WERI-Rb-1 (cell line): ENCODE measurements around the gene NDUFS8.
"Not testable (repeated sequence)": the region's sequence is repeated elsewhere in the genome, so short reads cannot be mapped to it uniquely, and the experiment has no call there.

Source experiments
- DNase-seq: peaks from one replicate; pipeline ENCODE4 v3.0.0-alpha.2; 2020
- H3K27ac ChIP-seq: fragments of 250-450 bp; sonication (Bioruptor Pico); 2 replicates; pipeline ENCODE4 v1.5.1; 2020; ENCODE audit warnings: mild to moderate bottlenecking, moderate library complexity
- H3K27me3 ChIP-seq: fragments of 250-450 bp; sonication (Bioruptor Pico); 2 replicates; pipeline ENCODE4 v1.5.1; 2021; ENCODE audit warnings: mild to moderate bottlenecking, low read depth, moderate library complexity; ENCODE audit not compliant: insufficient read depth, severe bottlenecking
- H3K36me3 ChIP-seq: fragments of 250-450 bp; sonication (Bioruptor Pico); 2 replicates; pipeline ENCODE4 v1.5.1; 2020; ENCODE audit warnings: mild to moderate bottlenecking, moderate library complexity
- H3K4me3 ChIP-seq: 2 replicates; pipeline ENCODE4 v1.5.1; 2011; ENCODE audit warnings: low read depth, mild to moderate bottlenecking, control low read depth, low read length
- H3K9me3 ChIP-seq: fragments of 250-450 bp; sonication (Bioruptor Pico); 2 replicates; pipeline ENCODE4 v1.5.1; 2021; ENCODE audit warnings: mild to moderate bottlenecking, moderate library complexity; ENCODE audit not compliant: severe bottlenecking
- TF ChIP-seq, protein P1 (sequence below): IDR thresholded peaks from 2 replicates; pipeline ENCODE4 v1.5.1; 2011; ENCODE audit warnings: low read depth, mild to moderate bottlenecking, control low read depth, inconsistent platforms, low read length

NDUFS8 gene

DNA sequence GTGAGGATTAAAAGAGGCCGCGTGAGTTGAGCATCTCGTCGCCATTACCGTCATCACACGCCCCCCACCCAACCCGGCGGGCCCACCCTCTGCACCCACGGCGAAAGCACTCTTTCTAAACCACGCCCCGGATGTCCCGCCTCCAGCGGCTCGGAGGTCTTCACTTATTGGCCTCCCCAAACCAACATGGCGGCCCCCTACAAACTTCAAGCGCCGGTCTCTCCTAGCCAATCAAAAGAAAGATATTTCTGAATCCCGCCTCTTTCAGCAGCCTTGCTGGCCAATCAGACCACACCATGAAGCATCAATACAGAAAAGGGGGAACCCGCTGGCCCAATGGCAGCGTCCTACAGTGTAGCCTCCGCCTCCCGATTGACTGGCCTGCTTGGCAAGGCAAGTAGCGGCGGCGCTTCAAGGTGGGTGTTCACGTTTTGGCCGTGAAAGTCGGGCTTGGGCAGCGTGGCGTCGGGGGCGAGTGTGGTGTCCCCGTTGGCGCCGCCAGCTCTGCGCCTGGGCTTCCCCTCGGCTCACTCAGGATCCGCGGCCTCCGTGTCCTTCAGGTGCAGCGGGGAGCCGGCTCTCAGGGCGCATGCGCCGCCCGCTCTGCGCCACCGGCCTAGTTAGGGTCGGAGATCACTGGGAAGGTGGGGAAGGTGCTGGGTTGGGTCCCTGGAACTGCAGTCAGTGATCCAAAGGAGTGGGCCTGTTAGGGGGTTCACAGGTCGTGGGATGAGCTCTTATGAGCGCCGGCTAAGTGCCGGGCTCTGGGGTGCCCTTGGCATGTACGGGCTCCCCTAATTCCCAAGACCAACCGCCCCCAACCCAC, at the start of gene NDUFS8:
TSS of gene NDUFS8 (plus strand) at position 364 of the 826 bp plus-strand sequence. CDS start 1,471 bp downstream, outside the sequence.
- Histone ChIP-seq H3K27ac (peak within 1 kb of the TSS; percentile 98), H3K27me3 (no peaks in the 10 kb centered on the region), H3K9me3 (no peaks in the 10 kb centered on the region), H3K36me3 (peaks cover 26% of the 10 kb centered on the region), H3K4me3 (peak within 1 kb of the TSS; percentile 74)
- TF ChIP-seq, protein P1, sequence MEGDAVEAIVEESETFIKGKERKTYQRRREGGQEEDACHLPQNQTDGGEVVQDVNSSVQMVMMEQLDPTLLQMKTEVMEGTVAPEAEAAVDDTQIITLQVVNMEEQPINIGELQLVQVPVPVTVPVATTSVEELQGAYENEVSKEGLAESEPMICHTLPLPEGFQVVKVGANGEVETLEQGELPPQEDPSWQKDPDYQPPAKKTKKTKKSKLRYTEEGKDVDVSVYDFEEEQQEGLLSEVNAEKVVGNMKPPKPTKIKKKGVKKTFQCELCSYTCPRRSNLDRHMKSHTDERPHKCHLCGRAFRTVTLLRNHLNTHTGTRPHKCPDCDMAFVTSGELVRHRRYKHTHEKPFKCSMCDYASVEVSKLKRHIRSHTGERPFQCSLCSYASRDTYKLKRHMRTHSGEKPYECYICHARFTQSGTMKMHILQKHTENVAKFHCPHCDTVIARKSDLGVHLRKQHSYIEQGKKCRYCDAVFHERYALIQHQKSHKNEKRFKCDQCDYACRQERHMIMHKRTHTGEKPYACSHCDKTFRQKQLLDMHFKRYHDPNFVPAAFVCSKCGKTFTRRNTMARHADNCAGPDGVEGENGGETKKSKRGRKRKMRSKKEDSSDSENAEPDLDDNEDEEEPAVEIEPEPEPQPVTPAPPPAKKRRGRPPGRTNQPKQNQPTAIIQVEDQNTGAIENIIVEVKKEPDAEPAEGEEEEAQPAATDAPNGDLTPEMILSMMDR: no peak
- DNase-seq: peak; percentile 96

DNA sequence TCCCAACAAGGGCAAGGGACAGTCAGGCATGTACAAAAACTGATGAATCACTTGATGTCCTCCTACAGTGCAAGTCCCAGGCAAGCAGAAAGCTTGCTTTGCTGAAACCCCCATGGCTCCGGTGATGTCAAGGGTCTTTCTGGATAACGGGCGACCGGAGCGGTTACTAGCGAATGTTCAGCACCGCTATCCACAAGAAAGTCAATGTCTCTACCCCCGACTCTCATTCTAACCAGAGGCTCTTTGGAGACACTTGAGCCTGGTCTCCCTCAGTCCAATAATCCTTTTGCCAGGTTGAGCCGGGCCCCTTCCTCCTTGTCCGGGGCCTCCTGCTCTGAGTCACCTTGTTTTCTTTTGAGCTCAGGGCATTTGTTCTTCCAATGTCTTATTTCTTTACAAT, 49.3 kb upstream of the NDUFS8 start:
- not testable (repeated sequence) for H3K4me3 ChIP-seq, H3K27ac ChIP-seq, H3K36me3 ChIP-seq, H3K27me3 ChIP-seq, H3K9me3 ChIP-seq, DNase-seq

DNA sequence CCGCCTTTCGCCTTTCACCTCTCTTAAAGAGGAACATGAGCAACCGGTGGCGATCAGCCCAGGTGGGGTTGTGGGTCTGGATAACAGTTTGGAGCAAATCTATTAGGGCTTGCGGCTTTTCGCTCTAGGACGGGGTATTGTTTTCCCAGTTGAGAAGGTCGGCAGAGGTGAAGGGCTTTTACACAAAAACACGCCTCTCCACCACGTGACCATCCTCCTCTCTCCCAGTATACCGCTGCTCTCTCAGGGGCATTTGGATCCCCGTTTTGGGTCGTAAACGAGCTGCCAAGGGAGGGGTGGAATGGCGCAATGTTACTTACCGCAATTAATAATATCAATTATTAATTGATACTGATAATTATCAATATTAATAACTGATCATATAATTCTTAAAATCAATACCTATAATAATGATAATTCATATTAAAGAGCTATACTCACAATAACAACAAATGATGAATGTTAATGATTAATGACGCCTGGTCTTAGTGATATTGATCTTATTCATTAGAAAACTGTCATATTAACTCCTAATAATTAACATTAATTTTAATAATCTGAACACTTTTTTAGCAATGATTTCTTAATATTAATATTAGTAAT, 48.1 kb upstream of the NDUFS8 start:
- H3K36me3 ChIP-seq, DNase-seq, H3K27me3 ChIP-seq, H3K27ac ChIP-seq, H3K4me3 ChIP-seq, H3K9me3 ChIP-seq: not testable (repeated sequence)

DNA sequence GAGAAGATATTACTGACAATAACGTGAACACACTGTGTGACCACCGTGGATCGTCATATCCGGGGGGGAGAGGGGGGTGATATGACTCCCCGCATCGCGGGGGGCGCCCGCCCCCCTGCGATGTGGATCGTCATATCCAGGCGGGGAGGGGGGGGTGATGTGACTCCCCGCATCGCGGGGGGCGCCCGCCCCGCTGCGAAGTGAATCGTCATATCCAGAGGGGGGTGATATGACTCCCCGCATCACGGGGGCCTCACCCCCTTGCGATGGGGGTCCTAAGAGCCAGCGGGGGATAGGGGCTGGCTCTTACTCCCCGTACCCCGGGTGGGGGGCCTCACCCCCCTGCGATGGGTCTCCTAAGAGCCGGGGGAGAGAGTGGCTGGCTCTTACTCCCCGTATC, 46.5 kb upstream of the NDUFS8 start:
- TF ChIP-seq, protein P1: no peak
- Histone ChIP-seq H3K27ac (no peak overlapping the region), H3K9me3 (no peaks in the 10 kb centered on the region), H3K27me3 (no peaks in the 10 kb centered on the region), H3K36me3 (no peaks in the 10 kb centered on the region), H3K4me3 (no peak overlapping the region)
- no peak for DNase-seq

DNA sequence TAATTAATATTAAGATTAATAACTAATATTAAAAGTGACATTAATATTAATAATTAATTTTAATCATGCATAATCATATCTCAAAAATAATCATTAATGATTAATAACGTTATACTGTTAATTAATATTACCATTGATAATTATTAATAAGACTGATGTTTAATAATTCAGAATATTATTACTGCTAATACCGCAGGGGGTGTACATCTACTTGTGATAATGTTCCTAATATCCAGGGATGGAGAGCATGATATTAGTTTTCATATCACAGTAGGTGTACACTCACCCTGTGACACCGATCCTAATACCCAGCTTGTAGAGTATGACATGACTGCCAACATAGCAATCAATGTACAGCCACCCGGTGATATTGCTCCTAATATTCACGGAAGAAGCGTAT, 45.2 kb upstream of the NDUFS8 start:
- not testable (repeated sequence) for H3K4me3 ChIP-seq, H3K9me3 ChIP-seq, H3K36me3 ChIP-seq, DNase-seq, H3K27ac ChIP-seq, H3K27me3 ChIP-seq

DNA sequence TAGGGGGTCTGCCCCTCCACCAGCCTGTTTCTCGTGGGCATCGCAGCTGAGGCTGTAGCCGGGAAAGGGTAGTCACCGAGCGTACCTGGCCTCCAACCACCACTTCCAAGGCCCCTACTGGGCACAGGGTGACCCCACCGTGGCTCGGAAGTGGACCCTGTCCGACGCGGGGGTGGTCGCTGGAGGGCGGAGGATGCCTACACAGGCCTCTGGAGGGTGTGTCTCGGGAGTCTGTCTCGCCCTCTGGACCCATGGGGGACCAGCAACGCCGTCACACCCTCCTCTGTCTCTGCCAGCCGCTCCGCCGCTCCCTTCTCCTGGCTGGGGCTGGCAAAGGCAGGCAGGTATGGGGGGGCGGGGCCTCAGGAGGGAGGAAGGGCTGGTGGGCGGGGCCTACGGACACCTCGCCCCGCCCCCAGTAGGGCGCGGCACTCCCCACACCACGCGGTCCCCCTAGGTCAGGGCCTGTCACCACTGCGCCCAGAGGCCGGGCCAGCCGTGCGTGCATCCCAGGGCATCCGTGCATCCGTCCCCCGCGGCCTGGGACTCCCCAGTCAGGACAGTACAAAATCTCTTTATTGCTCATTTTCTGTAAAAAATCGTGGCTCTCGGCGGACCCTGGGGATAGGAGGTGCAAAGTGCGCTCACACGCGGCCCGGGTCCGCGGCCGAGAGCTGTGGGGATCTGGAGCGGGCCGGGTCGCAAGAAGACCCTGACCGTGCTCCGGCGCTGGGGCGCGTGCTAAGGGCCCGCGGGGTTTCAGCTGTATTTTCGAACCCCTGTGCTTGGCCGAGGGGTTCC, 39.7 kb upstream of the NDUFS8 start:
- not testable (repeated sequence) for H3K27ac ChIP-seq, H3K9me3 ChIP-seq, H3K4me3 ChIP-seq, H3K36me3 ChIP-seq, H3K27me3 ChIP-seq, DNase-seq

DNA sequence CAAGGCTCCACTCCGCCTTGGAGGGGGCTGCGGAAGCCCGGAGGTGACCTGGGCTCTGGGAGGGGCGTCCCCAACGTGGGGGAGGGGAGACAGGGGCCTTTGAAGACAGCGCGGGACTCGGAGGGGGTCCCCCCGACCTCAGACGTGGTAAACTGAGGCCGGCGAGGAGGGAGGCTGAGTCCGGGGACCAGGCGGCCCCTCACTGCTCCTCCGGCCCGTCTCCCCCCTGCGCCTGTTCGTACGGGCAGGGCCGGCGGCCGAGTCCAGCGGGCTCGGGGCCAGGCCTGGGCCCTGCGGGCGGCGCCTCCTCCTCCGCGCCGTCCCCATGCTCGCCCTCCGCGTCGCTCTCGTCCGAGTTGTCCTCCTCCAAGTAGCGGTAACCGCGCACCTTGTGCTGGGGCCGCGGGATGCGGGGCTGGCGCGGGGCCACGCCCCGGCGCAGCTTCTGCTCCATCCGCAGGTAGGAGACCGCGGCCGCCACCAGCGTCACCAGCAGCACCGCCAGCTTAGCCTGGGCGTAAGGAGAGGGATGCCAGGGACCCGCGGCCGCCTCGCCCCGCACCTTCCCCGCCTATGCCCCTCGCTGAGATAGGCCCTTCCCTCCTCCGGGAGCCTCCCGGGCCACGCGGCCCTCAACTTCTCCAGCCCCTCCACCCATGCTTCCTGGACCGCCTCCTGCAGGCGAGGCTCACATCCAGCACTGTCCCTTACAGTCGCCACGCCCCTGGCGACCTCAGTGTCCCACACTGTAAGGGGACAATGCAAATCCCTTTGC, 38.9 kb upstream of the NDUFS8 start:
- not testable (repeated sequence) for H3K27me3 ChIP-seq, H3K36me3 ChIP-seq, DNase-seq, H3K27ac ChIP-seq, H3K9me3 ChIP-seq, H3K4me3 ChIP-seq

DNA sequence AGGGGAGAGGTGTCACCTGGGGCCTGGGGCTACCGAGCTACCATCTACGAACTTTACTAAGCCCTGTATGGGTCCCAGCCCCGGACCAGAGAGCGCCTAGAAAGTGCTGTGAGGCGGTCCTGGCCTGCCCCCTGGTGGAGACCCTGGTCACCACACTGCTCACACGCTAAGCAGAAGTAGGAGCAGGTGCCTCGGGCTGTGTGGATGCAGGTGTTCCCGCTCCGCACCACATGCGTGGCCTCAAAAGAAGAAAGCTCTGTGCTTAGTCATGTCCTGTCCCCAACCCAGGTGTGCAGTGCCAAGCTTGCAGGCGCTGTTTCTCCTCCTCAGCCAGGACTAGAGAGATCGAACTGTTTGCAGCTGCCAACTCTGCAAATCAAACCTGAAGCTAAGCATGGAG, 36.7 kb upstream of the NDUFS8 start:
- not testable (repeated sequence) for H3K27ac ChIP-seq, H3K27me3 ChIP-seq, H3K9me3 ChIP-seq, H3K36me3 ChIP-seq, H3K4me3 ChIP-seq
- peak; percentile 52 for DNase-seq
- TF ChIP-seq, protein P1: peak; percentile 71

DNA sequence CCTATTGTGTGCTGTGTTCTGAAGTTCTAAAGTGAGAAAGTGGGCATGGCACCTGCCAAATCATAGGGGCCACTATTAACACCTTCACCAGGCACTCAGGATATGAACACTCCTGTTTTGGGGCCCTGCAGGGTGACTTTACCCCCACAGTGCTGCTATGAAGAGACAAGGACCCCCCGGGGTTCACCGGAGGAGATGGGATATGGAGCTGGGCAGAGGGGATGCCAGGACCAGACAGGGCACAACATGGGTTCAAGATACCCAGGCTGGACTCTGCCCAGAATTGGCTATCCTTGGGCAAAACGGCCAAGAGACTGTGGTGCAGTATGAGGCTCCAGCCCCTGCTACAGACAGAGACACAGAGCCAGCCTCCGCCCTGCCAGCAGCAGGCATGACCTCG, 36.1 kb upstream of the NDUFS8 start:
- H3K9me3 ChIP-seq, H3K4me3 ChIP-seq, DNase-seq, H3K27me3 ChIP-seq, H3K27ac ChIP-seq, H3K36me3 ChIP-seq: not testable (repeated sequence)

DNA sequence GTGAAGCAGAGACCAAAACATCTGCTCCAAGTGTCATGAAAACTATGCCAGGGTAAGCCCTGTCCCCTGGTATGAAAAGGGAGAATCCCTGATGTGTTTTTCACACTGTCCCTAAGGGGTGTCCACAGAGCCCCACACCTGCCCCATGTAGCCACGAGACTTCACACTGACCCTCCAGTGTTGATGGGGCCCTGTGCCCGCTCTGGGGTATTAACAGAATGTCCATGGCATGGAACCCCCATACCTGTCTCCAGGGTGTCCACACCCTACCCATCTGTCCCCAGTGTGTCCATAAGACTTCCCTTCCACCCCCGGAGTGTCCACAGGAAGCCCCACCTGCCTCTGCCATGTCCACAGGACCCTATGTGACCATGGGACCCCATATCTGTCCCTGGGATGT, 35.4 kb upstream of the NDUFS8 start:
- not testable (repeated sequence) for H3K4me3 ChIP-seq, H3K27me3 ChIP-seq, DNase-seq, H3K9me3 ChIP-seq, H3K27ac ChIP-seq, H3K36me3 ChIP-seq
